ENCODE results near the gene FLOT1. TPM values are rescaled to one million over a fixed set of nuclear protein-coding genes. Genes with fewer than 3 reads are reported as not detected.

Gene FLOT1
- total RNA-seq, 2 experiments from 2014 or later, result 66.7 to 108 TPM

- Histone ChIP-seq H3K9me3 (ENCODE audit: low read length) (no peaks in the 10 kb centered on the region), H3K27ac (ENCODE audit: low read depth, low read length, poor library complexity, severe bottlenecking) (peak overlapping the region; percentile 95), H3K79me2 (ENCODE audit: insufficient read depth, low read depth, low read length) (peaks cover 92% of the 10 kb centered on the region), H3K9me2 (ENCODE audit: insufficient read depth, low read length) (no peaks in the 10 kb centered on the region), H4K20me1 (ENCODE audit: insufficient read depth, low read length) (peaks cover 13% of the 10 kb centered on the region; the same call in 1 of the 2 replicates), H3K4me3 (ENCODE audit: low read depth, low read length, poor library complexity, severe bottlenecking) (peak overlapping the region; percentile 95), H3K4me1 (ENCODE audit: insufficient read depth, low read length, poor library complexity, severe bottlenecking) (peaks cover 40% of the 10 kb centered on the region), H3K36me3 (ENCODE audit: insufficient read depth, low read length) (peaks cover 70% of the 10 kb centered on the region), H2AFZ (ENCODE audit: low read length) (no peak overlapping the region), H3K4me2 (ENCODE audit: low read length) (peak overlapping the region; percentile 99)
- POLR2A ChIA-PET, result interaction anchor here (0.8 to 2.7 kb wide), 2 partner anchors 9 to 36 kb away, joined by 5 to 14 read pairs; partner anchors contain the start of gene TUBB
- CTCF ChIA-PET (ENCODE audit: unreplicated experiment), result no interaction called here
- DNase-seq (ENCODE audit: low spot score), result no peak
- no TSS peak for BruUV-seq (replicated peaks)
- intact Hi-C loops (cut with micrococcal nuclease; ENCODE audit: unreplicated experiment), result loop anchor here (10.0 kb wide), 1 partner anchor 811 kb away; the partner anchor contains the start of gene MICB
- TF ChIP-seq EZH2phosphoT487 (IDR thresholded peaks at IDR 0.05; ENCODE audit: borderline replicate concordance, low read depth, low read length) (no peak), CTCF (conservative IDR thresholded peaks at IDR 0.05; ENCODE audit: low read length) (no peak)
Observed at GRCh38 chr6:30683980-30684338, 58.5 kb downstream of the FLOT1 start.

GRCh38 chr6:30683183-30683979, 59.1 kb downstream of the FLOT1 start:
- Histone ChIP-seq H3K4me1 (ENCODE audit: insufficient read depth, low read length, poor library complexity, severe bottlenecking) (peaks cover 39% of the 10 kb centered on the region), H3K9me3 (ENCODE audit: low read length) (no peaks in the 10 kb centered on the region), H4K20me1 (ENCODE audit: insufficient read depth, low read length) (peaks cover 17% of the 10 kb centered on the region; the same call in 1 of the 2 replicates), H3K4me2 (ENCODE audit: low read length) (peak overlapping the region; percentile 99), H3K27ac (ENCODE audit: low read depth, low read length, poor library complexity, severe bottlenecking) (peak overlapping the region; percentile 95), H2AFZ (ENCODE audit: low read length) (no peak overlapping the region), H3K79me2 (ENCODE audit: insufficient read depth, low read depth, low read length) (peaks cover 92% of the 10 kb centered on the region), H3K36me3 (ENCODE audit: insufficient read depth, low read length) (peaks cover 76% of the 10 kb centered on the region), H3K4me3 (ENCODE audit: low read depth, low read length, poor library complexity, severe bottlenecking) (peak overlapping the region; percentile 95), H3K9me2 (ENCODE audit: insufficient read depth, low read length) (no peaks in the 10 kb centered on the region)
- peak; percentile 18 for DNase-seq (ENCODE audit: low spot score)
- no TSS peak for BruUV-seq (replicated peaks)
- intact Hi-C loops (cut with micrococcal nuclease; ENCODE audit: unreplicated experiment), result loop anchor here (10.0 kb wide), 1 partner anchor 811 kb away; the partner anchor contains the start of gene MICB
- ChIA-PET POLR2A (interaction anchor here (0.8 to 2.7 kb wide), 2 partner anchors 8 to 37 kb away, joined by 5 to 14 read pairs; partner anchors contain the start of gene TUBB), CTCF (ENCODE audit: unreplicated experiment) (no interaction called here)
- no peak for TF ChIP-seq EZH2phosphoT487 (IDR thresholded peaks at IDR 0.05; ENCODE audit: borderline replicate concordance, low read depth, low read length)
- TF ChIP-seq CTCF (conservative IDR thresholded peaks at IDR 0.05; ENCODE audit: low read length), result no peak
